ENCODE data around the gene SYT17.

Gene SYT17

GRCh38 chr16:19299565-19299964 lies 131.5 kb downstream of the SYT17 start:
- DNase-seq (ENCODE audit: low read depth in 3 of 3) = no peak

- DNase-seq (ENCODE audit: low read depth in 3 of 3) = no peak
Measured at GRCh38 chr16:19301931-19302330, 133.9 kb downstream of the SYT17 start.

- no peak for DNase-seq (ENCODE audit: low read depth in 3 of 3)
Measured at GRCh38 chr16:19304750-19305149, 136.7 kb downstream of the SYT17 start.

- DNase-seq (ENCODE audit: low read depth in 3 of 3) = no peak
Measured at GRCh38 chr16:19305443-19305842, 137.4 kb downstream of the SYT17 start.

GRCh38 chr16:19307587-19308241 lies 139.7 kb downstream of the SYT17 start:
- DNase-seq (ENCODE audit: low read depth in 3 of 3) = no peak

GRCh38 chr16:19308392-19308791 lies 140.4 kb downstream of the SYT17 start:
- no peak for DNase-seq (ENCODE audit: low read depth in 3 of 3)

- DNase-seq (ENCODE audit: low read depth in 3 of 3) = no peak
Measured at GRCh38 chr16:19309178-19309577, 141.1 kb downstream of the SYT17 start.

- no peak for DNase-seq (ENCODE audit: low read depth in 3 of 3)
Measured at GRCh38 chr16:19314718-19315425, 146.8 kb downstream of the SYT17 start.

GRCh38 chr16:19315889-19316433 lies 147.9 kb downstream of the SYT17 start:
- no peak for DNase-seq (ENCODE audit: low read depth in 3 of 3)

GRCh38 chr16:19316846-19317245 lies 148.8 kb downstream of the SYT17 start:
- DNase-seq (ENCODE audit: low read depth in 3 of 3) = no peak

Data from stimulated activated CD4-positive, alpha-beta T cell treated with anti-CD3 and anti-CD28 coated beads, TNF-alpha, amount 100 ng/mL, for 4 hours (primary cell).